GM18526 (cell line): ENCODE measurements around the gene KLHL24.
A peak's percentile ranks its signal among the peaks of the same experiment; 100 is the strongest.

Experiments
- POLR2A ChIP-seq: IDR thresholded peaks from 3 replicates; pipeline ENCODE4 v1.6.1; 2011; ENCODE audit not compliant: insufficient read length; ENCODE audit errors: extremely low read depth

The KLHL24 gene

GRCh38 chr3:183635431-183636220, at the start of gene KLHL24:
Gene KLHL24 (plus strand): TSS chr3:183635623. CDS start chr3:183650357, 14,734 bp downstream.
- TF ChIP-seq POLR2A, result peak; percentile 40

GRCh38 chr3:183586477-183586876, 48.9 kb upstream of the KLHL24 start:
- TF ChIP-seq POLR2A, result no peak

- TF ChIP-seq POLR2A, result no peak
These were observed 48.1 kb upstream of the KLHL24 start for GRCh38 chr3:183587336-183587735.

DNA sequence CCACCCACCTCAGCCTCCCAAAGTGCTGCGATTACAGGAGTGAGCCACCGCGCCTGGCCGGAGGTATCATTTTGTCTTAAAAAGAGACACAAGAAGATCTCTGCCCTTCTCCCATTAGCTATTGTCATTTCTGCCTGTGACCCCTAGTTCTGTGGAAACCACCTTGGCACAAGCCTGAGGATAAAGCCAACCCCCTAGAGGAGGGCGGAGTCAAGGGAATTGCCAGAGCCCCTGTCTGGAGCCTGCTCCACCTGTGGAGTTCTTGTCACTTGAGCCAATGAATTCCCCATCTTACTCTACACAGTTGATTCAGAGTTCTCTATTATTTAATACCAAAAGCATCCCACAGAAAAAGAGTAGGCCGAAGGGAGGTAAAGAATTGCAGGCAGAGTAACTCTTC, 45.0 kb upstream of the KLHL24 start:
- TF ChIP-seq POLR2A, result no peak

- no peak for TF ChIP-seq POLR2A
These were observed 43.4 kb upstream of the KLHL24 start for GRCh38 chr3:183591881-183592521.

DNA sequence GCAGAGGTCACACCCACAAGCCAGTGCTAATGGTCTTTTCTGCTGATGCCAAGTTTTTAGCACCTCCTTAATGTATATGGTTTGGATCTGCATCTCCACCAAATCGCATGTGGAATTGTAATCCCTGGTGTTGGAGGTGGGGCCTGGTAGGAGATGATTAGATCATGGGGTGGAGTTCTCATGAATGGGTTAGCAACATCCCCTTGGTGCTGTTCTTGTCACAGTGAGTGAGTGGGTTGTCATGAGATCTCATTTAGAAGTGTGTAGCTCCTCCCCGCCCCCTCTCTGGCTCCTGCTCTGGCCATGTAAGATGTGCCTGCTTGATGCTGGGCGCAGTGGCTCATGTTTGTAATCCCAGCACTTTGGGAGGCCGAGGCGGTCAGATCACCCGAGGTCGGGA, 42.6 kb upstream of the KLHL24 start:
- TF ChIP-seq POLR2A, result no peak

GRCh38 chr3:183594636-183595035, 40.8 kb upstream of the KLHL24 start:
- TF ChIP-seq POLR2A, result no peak

DNA sequence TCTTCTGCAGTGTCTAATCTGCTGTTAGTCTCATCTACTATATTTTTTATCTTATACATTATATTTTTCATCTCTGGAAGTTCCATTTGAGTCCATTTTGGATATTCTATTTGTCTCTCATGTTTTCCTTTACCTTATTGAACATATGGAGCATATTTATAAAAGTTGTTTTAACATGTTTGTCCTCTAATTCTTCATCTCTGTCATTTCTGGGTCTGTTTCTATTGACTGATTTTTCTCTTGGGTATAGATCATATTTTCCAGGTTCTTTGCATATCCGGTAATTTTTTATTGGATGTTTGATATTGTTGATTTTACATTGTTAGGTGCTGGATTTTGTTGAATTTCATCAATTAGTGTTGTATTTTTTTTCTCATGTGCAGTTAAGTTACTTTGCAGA, 37.5 kb upstream of the KLHL24 start:
- TF ChIP-seq POLR2A, result no peak

DNA sequence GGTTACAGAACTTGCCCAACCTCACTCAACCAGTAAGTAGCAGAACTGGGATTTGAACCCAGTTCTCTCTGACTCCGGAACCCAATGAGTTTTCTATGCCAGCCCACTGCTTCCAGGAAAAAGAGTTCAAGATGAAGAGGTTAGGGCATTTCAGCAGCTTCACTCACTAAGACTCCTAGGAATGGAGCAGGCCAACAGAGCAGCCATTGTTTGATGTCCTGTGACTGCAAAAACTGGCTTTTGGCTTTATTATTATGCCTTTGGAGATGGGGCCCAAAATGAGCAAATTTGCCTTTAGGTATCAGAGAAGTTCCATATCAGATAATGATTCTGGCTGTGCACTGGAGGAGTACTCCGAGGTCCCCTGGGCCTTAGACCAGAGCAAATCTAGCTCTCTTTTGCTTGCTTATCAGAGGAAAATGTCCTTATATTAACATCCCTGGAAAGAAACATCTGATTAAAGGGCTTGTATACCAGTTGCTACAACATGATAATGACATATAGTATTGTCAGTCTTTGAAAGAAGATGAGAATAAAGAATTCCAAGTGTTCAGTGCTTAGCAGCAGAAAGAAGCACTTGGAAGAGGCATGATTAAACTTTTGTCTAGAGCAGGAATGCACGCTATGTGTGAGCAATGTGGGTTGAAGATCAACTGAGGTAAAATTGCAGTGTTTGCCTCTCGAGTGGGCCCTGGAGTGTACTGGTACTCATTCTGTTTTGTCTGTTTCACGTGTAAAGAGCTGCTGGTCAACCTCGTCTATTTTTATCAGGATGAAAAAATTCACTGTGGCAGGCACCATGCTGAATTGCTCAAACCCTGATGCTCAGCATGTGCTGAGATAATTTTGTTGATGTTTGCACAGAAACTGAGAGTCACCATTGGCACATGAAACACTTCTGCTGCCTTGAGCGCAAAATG, 21.8 kb upstream of the KLHL24 start:
- TF ChIP-seq POLR2A, result no peak

- no peak for TF ChIP-seq POLR2A
These were observed 16.9 kb upstream of the KLHL24 start for GRCh38 chr3:183618542-183618941.

DNA sequence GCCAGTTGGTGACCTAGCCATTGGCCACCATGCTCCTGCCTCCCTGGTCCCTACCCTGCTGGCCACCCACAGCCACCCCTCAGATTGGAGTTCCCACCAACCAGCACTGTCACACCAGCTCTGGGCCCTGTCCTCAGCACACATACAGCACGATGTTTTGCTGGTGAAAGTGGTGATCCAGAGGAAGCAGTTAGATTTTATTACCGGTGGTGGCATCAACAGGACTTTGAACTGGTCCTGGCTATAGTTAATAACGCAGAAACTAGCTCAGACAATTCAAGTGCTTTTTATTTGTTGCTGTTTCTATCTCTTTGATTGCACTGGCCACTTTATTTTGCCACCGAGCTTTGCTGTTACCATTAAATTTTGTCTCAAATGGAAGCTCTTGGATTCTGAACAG, 16.4 kb upstream of the KLHL24 start:
- no peak for TF ChIP-seq POLR2A

- TF ChIP-seq POLR2A, result no peak
These were observed 15.7 kb upstream of the KLHL24 start for GRCh38 chr3:183619624-183620251.

DNA sequence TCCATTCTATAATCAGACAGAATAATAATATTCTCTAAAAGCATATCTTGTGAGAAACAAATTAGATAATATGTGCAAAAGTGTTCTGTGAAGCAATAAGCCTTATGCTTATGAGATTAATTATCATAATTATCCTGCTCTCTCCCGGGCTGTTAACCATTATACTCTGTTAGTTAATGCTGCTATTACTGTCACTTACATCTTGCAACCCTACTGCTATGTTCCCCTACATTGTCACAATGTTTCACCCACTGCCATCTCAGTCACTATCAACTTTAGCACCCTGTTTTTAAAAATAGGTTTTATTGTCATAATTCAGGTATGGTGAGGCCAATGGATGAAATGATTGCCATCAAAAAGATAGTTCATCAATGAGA, 15.2 kb upstream of the KLHL24 start:
- TF ChIP-seq POLR2A, result no peak

DNA sequence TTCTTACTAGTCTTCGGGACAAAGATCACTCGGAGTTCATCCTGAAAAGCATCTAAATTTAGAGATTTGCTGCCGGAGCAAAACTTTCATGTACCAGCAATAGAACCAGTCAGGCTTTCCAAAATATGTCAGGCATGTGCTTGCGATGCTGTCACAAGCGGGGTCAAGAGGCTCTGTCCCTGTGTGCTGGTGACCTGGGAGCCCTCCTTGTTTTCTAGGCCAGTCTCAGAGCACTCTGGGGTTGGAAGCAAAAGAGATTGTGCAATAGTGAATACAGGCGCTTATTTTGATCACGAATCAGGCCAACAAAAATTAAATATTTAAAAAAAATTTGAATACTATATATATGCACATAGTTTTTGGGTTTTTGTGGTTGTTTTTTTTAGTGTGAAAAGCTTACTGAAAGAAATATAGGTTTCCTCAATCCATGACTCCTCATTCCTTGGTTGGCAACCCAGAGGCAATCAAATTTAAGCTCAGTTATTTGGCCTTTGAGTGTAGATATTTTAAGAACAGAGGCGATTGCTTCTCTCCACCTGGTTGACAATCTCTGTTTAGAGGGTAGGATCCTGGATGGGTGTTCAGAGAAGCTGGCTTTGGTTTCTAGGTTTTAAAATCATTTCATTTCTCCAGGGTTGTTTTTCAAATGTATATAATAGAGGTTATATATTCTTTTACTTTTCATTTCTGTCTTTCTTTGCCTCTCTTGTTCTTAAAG, 8.4 kb upstream of the KLHL24 start:
- no peak for TF ChIP-seq POLR2A
